IMR-90 (cell line): ENCODE results near the gene MEIS3. TPM values are rescaled to one million over a fixed set of nuclear protein-coding genes. Genes with fewer than 3 reads are reported as not detected.

Source experiments
- ATAC-seq: fragments of 200-7000 bp; cut with Tn5 transposase; 2 replicates; pipeline ENCODE4 v1.9.1; 2020; ENCODE audit warnings: low read depth, mild to moderate bottlenecking, moderate library complexity
- BruUV-seq: library from RNA; stranded (reverse); fragments of 400-500 nt; replicated peaks from 2 replicates; lab custom pipeline; 2021; lab: Mats Ljungman, UMichigan
- CTCF ChIA-PET: fragments of 300-600 bp; formaldehyde crosslinking; extraction: SDS; loops from one replicate; lab custom pipeline; 2021; ENCODE audit warnings: antibody characterized with exemption; lab: Yijun Ruan, JAX
- POLR2A ChIA-PET: fragments of 300-600 bp; sonication (Branson Sonifier 250); formaldehyde crosslinking; loops from one replicate; lab custom pipeline; 2022; ENCODE audit warnings: antibody characterized with exemption; ENCODE audit not compliant: unreplicated experiment; lab: Charles Lee
- DNase-seq: peaks from one replicate; pipeline ENCODE4 v3.0.0; 2013
- H2AFZ ChIP-seq: replicated peaks from 2 replicates; pipeline ENCODE3; 2013; ENCODE audit warnings: low read length, mild to moderate bottlenecking; ENCODE audit not compliant: poor library complexity
- H2AK5ac ChIP-seq: 2 replicates; pipeline ENCODE4 v1.6.1; 2013; ENCODE audit warnings: low read depth, low read length, inconsistent platforms
- H2AK9ac ChIP-seq: replicated peaks from 2 replicates; pipeline ENCODE3; 2013; ENCODE audit warnings: mild to moderate bottlenecking, low read depth, low read length, moderate library complexity; ENCODE audit not compliant: poor library complexity
- H2BK120ac ChIP-seq: 2 replicates; pipeline ENCODE4 v1.6.1; 2013; ENCODE audit warnings: low read depth, low read length, inconsistent platforms
- H2BK15ac ChIP-seq: 3 replicates; pipeline ENCODE4 v1.6.1; 2013; ENCODE audit warnings: low read depth, low read length, inconsistent platforms
- H2BK20ac ChIP-seq: 2 replicates; pipeline ENCODE4 v1.6.1; 2013; ENCODE audit warnings: low read depth, mild to moderate bottlenecking, inconsistent platforms, low read length, moderate library complexity
- H2BK5ac ChIP-seq: 2 replicates; pipeline ENCODE4 v1.6.1; 2013; ENCODE audit warnings: mild to moderate bottlenecking, low read depth, low read length, inconsistent platforms; ENCODE audit not compliant: poor library complexity, severe bottlenecking
- H3K14ac ChIP-seq: replicated peaks from 2 replicates; pipeline ENCODE4 v1.6.1; 2013; ENCODE audit warnings: low read depth, low read length, inconsistent platforms
- H3K18ac ChIP-seq: 2 replicates; pipeline ENCODE4 v1.6.1; 2013; ENCODE audit warnings: low read depth, low read length, control low read depth
- H3K23ac ChIP-seq: 2 replicates; pipeline ENCODE4 v1.6.1; 2013; ENCODE audit warnings: low read depth, low read length, inconsistent platforms
- H3K27ac ChIP-seq: 2 replicates; pipeline ENCODE4 v1.5.1; 2013; ENCODE audit warnings: mild to moderate bottlenecking, control low read depth, low read length; ENCODE audit not compliant: insufficient read depth
- H3K27me3 ChIP-seq: 2 replicates; pipeline ENCODE4 v1.6.1; 2013; ENCODE audit warnings: low read length; ENCODE audit not compliant: control insufficient read depth, insufficient read depth
- H3K36me3 ChIP-seq: 2 replicates; pipeline ENCODE4 v1.6.1; 2013; ENCODE audit warnings: low read length, mixed read lengths; ENCODE audit not compliant: control insufficient read depth, insufficient read depth
- H3K4ac ChIP-seq: 2 replicates; pipeline ENCODE4 v1.6.1; 2013; ENCODE audit warnings: low read depth, low read length, inconsistent platforms
- H3K4me1 ChIP-seq: 2 replicates; pipeline ENCODE4 v1.6.1; 2013; ENCODE audit warnings: low read length, mixed read lengths; ENCODE audit not compliant: control insufficient read depth, insufficient read depth
- H3K4me2 ChIP-seq: 2 replicates; pipeline ENCODE4 v1.6.1; 2013; ENCODE audit warnings: low read depth, mild to moderate bottlenecking, control low read depth, low read length, moderate library complexity
- H3K4me3 ChIP-seq: 2 replicates; pipeline ENCODE4 v1.5.1; 2013; ENCODE audit warnings: low read depth, mild to moderate bottlenecking, control low read depth, low read length, moderate library complexity; ENCODE audit not compliant: insufficient read depth
- H3K56ac ChIP-seq: 2 replicates; pipeline ENCODE4 v1.6.1; 2013; ENCODE audit warnings: low read length, inconsistent platforms; ENCODE audit not compliant: insufficient read depth; ENCODE audit errors: extremely low read depth
- H3K79me1 ChIP-seq, 2 experiments: 2 replicates each; pipeline ENCODE4 v1.6.1; 2013; ENCODE audit warnings: low read length in 2 of 2, inconsistent platforms in 1 of 2, low read depth in 1 of 2
- H3K9ac ChIP-seq: 2 replicates; pipeline ENCODE4 v1.6.1; 2013; ENCODE audit warnings: low read depth, low read length, control low read depth
- H3K9me1 ChIP-seq: 2 replicates; pipeline ENCODE4 v1.6.1; 2013; ENCODE audit warnings: low read length, inconsistent platforms; ENCODE audit not compliant: insufficient read depth
- H3K9me3 ChIP-seq: 2 replicates; pipeline ENCODE4 v1.6.1; 2013; ENCODE audit warnings: low read length; ENCODE audit not compliant: control insufficient read depth, insufficient read depth
- H4K20me1 ChIP-seq: 2 replicates; pipeline ENCODE4 v1.6.1; 2013; ENCODE audit warnings: low read length, inconsistent platforms; ENCODE audit not compliant: insufficient read depth
- H4K5ac ChIP-seq: 2 replicates; pipeline ENCODE4 v1.6.1; 2013; ENCODE audit warnings: mild to moderate bottlenecking, low read depth, low read length, control low read depth
- H4K8ac ChIP-seq, 2 experiments: 2 replicates each; pipeline ENCODE4 v1.6.1; 2013; ENCODE audit warnings: low read depth in 2 of 2, low read length in 2 of 2, control low read depth in 1 of 2, inconsistent platforms in 1 of 2
- H4K91ac ChIP-seq: 2 replicates; pipeline ENCODE4 v1.6.1; 2013; ENCODE audit warnings: low read depth, low read length, inconsistent platforms; ENCODE audit not compliant: insufficient read depth
- BHLHE40 ChIP-seq: fragments of 150-350 bp; IDR thresholded peaks from 2 replicates; pipeline ENCODE4 v1.6.1; 2016; ENCODE audit warnings: mild to moderate bottlenecking, low read depth, low read length
- CEBPB ChIP-seq: IDR thresholded peaks from 2 replicates; pipeline ENCODE4 v1.6.1; 2012; ENCODE audit warnings: low read depth, low read length, improper control_type of control experiment
- CHD1 ChIP-seq: IDR thresholded peaks from 2 replicates; pipeline ENCODE4 v1.6.1; 2012; ENCODE audit warnings: low read depth, low read length, improper control_type of control experiment
- FOS ChIP-seq: fragments of 150-350 bp; IDR thresholded peaks from 2 replicates; pipeline ENCODE4 v1.6.1; 2016; ENCODE audit warnings: low read depth, low read length
- MAFK ChIP-seq: IDR thresholded peaks from 2 replicates; pipeline ENCODE4 v1.6.1; 2012; ENCODE audit warnings: low read depth, low read length, improper control_type of control experiment
- MAZ ChIP-seq: IDR thresholded peaks from 2 replicates; pipeline ENCODE4 v1.6.1; 2012; ENCODE audit warnings: low read depth, mild to moderate bottlenecking, low read length, improper control_type of control experiment, moderate library complexity, borderline replicate concordance
- MXI1 ChIP-seq: IDR thresholded peaks from 2 replicates; pipeline ENCODE4 v1.6.1; 2012; ENCODE audit warnings: low read depth, mild to moderate bottlenecking, low read length, moderate library complexity, borderline replicate concordance
- NFE2L2 ChIP-seq: fragments of 150-350 bp; IDR thresholded peaks from 2 replicates; pipeline ENCODE4 v1.6.1; 2016; ENCODE audit warnings: low read depth, mild to moderate bottlenecking, low read length
- POLR2A ChIP-seq: IDR thresholded peaks from 2 replicates; pipeline ENCODE4 v1.6.1; 2012; ENCODE audit warnings: mild to moderate bottlenecking, low read depth, low read length
- RAD21 ChIP-seq: IDR thresholded peaks from 2 replicates; pipeline ENCODE4 v1.6.1; 2012; ENCODE audit warnings: low read length, improper control_type of control experiment
- RCOR1 ChIP-seq: IDR thresholded peaks from 2 replicates; pipeline ENCODE4 v1.6.1; 2012; ENCODE audit warnings: mild to moderate bottlenecking, low read length, improper control_type of control experiment; ENCODE audit not compliant: insufficient replicate concordance
- RFX5 ChIP-seq: IDR thresholded peaks from 2 replicates; pipeline ENCODE4 v1.8.0; 2012; ENCODE audit warnings: low read depth, mild to moderate bottlenecking, low read length, moderate library complexity
- SMC3 ChIP-seq: fragments of 150-350 bp; IDR thresholded peaks from 2 replicates; pipeline ENCODE4 v1.6.1; 2016; ENCODE audit warnings: low read depth, mild to moderate bottlenecking, antibody characterized with exemption, low read length, moderate library complexity
- WGBS, 2 experiments: methylation state at CpG; one replicate each; pipeline versions ENCODE4 v1.1.5 to v1.1.7; 2013; ENCODE audit warnings: missing lambda C conversion rate in 2 of 2; ENCODE audit not compliant: insufficient read length in 1 of 2; ENCODE audit errors: extremely low coverage in 2 of 2; 5-methylcytosine and 5-hydroxymethylcytosine counted together
- dilution Hi-C: fragments of 300-500 bp; cut with HindIII; formaldehyde crosslinking; loops from one replicate; pipeline ENCODE4 v1.14.3; 2018; ENCODE audit warnings: low sequenced_read_pairs; ENCODE audit not compliant: unreplicated experiment
- in situ Hi-C: fragments of 300-500 bp; cut with MboI; formaldehyde crosslinking; loops from 3 replicates; pipeline ENCODE4 v1.14.3; 2019; ENCODE audit warnings: low sequenced_read_pairs, inconsistent platforms, mixed read lengths
- intact Hi-C: fragments of 100-400 bp; cut with micrococcal nuclease; formaldehyde crosslinking; loops from 2 replicates; pipeline ENCODE4 v1.10.0; 2022
- polyA plus RNA-seq, 3 experiments: library from polyadenylated mRNA; depleted of rRNA; stranded (reverse); fragments of >200 nt; gene quantifications; 2 replicates each; pipeline ENCODE4 v1.2.3, GENCODE V29; 2012; ENCODE audit warnings: low replicate concordance in 1 of 3
- total RNA-seq: library from RNA; depleted of rRNA; stranded (reverse); fragments of >200 nt; gene quantifications from 2 replicates; pipeline ENCODE4 v1.2.3, GENCODE V29; 2012
- TF ChIP-seq, protein P1 (sequence below): conservative IDR thresholded peaks from 2 replicates; pipeline ENCODE4 v1.5.1; 2012; ENCODE audit warnings: mild to moderate bottlenecking, low read depth, low read length, improper control_type of control experiment
- TF ChIP-seq, protein P2 (sequence below): fragments of 150-350 bp; IDR thresholded peaks from 2 replicates; pipeline ENCODE4 v1.6.1; 2016; ENCODE audit warnings: low read depth, mild to moderate bottlenecking, low read length, moderate library complexity, borderline replicate concordance
- TF ChIP-seq, protein P3 (sequence below): fragments of 150-350 bp; IDR thresholded peaks from 2 replicates; pipeline ENCODE4 v1.6.1; 2017; ENCODE audit warnings: mild to moderate bottlenecking, antibody characterized with exemption, low read length, low read depth

Gene MEIS3
- total and polyA plus RNA-seq, 2 of the 4 experiments (the other 2 are of a cell fraction), result 32.4 to 33.0 TPM

DNA sequence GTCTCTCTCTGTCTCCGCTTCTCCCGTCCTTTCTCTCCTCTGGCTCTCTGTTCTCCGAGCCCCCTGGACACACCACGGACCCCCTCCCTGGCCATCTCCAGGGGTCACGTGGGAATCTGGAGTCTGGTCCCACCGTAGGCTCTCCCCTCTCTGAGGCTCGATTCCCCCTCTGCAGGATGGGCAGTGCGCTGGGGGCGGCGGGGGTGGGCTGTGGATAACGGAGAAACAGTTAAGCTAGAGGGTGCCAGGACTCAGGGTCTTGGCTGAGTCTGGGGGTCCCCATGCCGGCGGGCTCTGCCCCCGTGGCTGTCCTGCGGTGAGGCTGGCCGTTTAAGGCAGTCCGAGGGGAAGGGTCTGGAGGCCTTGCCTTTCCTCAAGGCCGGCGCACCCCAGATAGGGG lies 462 bp upstream of the MEIS3 start:
- no peak overlapping the region for H2AK5ac ChIP-seq
- H2AFZ ChIP-seq, result no peak overlapping the region
- H2AK9ac ChIP-seq, result no peak overlapping the region
- no peak overlapping the region for H2BK20ac ChIP-seq
- ChIA-PET POLR2A (no interaction called here), CTCF (no interaction called here)
- H3K4me1 ChIP-seq, result peaks cover 9% of the 10 kb centered on the region
- H3K27me3 ChIP-seq, result peaks cover 47% of the 10 kb centered on the region
- no TSS peak for BruUV-seq
- no peak overlapping the region for H3K56ac ChIP-seq
- H3K14ac ChIP-seq, result no peak overlapping the region
- H3K9ac ChIP-seq, result no peak overlapping the region
- H4K8ac ChIP-seq, result no peak overlapping the region
- H3K23ac ChIP-seq, result no peak overlapping the region
- H3K9me3 ChIP-seq, result no peaks in the 10 kb centered on the region
- H3K36me3 ChIP-seq, result peaks cover 6% of the 10 kb centered on the region; the same call in 1 of the 2 replicates
- no peak overlapping the region for H3K4me2 ChIP-seq
- no peak for ATAC-seq
- H3K79me1 ChIP-seq, result peaks cover 8 to 28% of the 10 kb centered on the region in 2 experiments; a peak in 3 of 4 replicates
- no peak overlapping the region for H2BK120ac ChIP-seq
- DNase-seq, result no peak
- H3K9me1 ChIP-seq, result peaks cover 13% of the 10 kb centered on the region
- H3K4ac ChIP-seq, result no peak overlapping the region
- TF ChIP-seq RFX5 (no peak), SMC3 (no peak), CEBPB (no peak), RCOR1 (no peak), BHLHE40 (no peak), CHD1 (no peak), NFE2L2 (no peak), FOS (no peak), RAD21 (no peak), MAFK (no peak), POLR2A (no peak), MXI1 (no peak), MAZ (no peak)
- TF ChIP-seq, protein P1, sequence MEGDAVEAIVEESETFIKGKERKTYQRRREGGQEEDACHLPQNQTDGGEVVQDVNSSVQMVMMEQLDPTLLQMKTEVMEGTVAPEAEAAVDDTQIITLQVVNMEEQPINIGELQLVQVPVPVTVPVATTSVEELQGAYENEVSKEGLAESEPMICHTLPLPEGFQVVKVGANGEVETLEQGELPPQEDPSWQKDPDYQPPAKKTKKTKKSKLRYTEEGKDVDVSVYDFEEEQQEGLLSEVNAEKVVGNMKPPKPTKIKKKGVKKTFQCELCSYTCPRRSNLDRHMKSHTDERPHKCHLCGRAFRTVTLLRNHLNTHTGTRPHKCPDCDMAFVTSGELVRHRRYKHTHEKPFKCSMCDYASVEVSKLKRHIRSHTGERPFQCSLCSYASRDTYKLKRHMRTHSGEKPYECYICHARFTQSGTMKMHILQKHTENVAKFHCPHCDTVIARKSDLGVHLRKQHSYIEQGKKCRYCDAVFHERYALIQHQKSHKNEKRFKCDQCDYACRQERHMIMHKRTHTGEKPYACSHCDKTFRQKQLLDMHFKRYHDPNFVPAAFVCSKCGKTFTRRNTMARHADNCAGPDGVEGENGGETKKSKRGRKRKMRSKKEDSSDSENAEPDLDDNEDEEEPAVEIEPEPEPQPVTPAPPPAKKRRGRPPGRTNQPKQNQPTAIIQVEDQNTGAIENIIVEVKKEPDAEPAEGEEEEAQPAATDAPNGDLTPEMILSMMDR, result no peak
- TF ChIP-seq, protein P2, sequence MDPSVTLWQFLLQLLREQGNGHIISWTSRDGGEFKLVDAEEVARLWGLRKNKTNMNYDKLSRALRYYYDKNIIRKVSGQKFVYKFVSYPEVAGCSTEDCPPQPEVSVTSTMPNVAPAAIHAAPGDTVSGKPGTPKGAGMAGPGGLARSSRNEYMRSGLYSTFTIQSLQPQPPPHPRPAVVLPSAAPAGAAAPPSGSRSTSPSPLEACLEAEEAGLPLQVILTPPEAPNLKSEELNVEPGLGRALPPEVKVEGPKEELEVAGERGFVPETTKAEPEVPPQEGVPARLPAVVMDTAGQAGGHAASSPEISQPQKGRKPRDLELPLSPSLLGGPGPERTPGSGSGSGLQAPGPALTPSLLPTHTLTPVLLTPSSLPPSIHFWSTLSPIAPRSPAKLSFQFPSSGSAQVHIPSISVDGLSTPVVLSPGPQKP, result no peak
- TF ChIP-seq, protein P3, sequence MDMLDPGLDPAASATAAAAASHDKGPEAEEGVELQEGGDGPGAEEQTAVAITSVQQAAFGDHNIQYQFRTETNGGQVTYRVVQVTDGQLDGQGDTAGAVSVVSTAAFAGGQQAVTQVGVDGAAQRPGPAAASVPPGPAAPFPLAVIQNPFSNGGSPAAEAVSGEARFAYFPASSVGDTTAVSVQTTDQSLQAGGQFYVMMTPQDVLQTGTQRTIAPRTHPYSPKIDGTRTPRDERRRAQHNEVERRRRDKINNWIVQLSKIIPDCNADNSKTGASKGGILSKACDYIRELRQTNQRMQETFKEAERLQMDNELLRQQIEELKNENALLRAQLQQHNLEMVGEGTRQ, result no peak
- dilution Hi-C loops, result no loop called here
- H2BK5ac ChIP-seq, result no peak overlapping the region
- H4K20me1 ChIP-seq, result peaks cover 29% of the 10 kb centered on the region
- H3K4me3 ChIP-seq, result no peak overlapping the region
- in situ Hi-C loops, result no loop called here
- H3K18ac ChIP-seq, result no peak overlapping the region
- no CpG with 5 or more reads among the region's 19 CpGs for WGBS, 2 experiments
- intact Hi-C loops, result no loop called here
- H2BK15ac ChIP-seq, result no peak overlapping the region
- H4K91ac ChIP-seq, result no peak overlapping the region
- no peak overlapping the region for H4K5ac ChIP-seq
- no peak overlapping the region for H3K27ac ChIP-seq
